Jurkat, Clone E6-1 (cell line): ENCODE data around the gene RNPEPL1.
"Not testable (repeated sequence)": the region's sequence is repeated elsewhere in the genome, so short reads cannot be mapped to it uniquely, and the experiment has no call there.

Experiments
- DNase-seq: peaks from one replicate; pipeline ENCODE4 v3.0.0-alpha.2; 2011; ENCODE audit warnings: low read depth, low spot score
- H3K4me3 ChIP-seq: 2 replicates; pipeline ENCODE4 v1.5.1; 2011; ENCODE audit warnings: mild to moderate bottlenecking, low read length, control low read depth, moderate library complexity

RNPEPL1 gene

GRCh38 chr2:240615820-240616547 is 47.7 kb downstream of the RNPEPL1 start:
- no peak overlapping the region for H3K4me3 ChIP-seq
- no peak for DNase-seq

GRCh38 chr2:240616860-240617666 is 48.8 kb downstream of the RNPEPL1 start:
- DNase-seq, H3K4me3 ChIP-seq: not testable (repeated sequence)

GRCh38 chr2:240618776-240619175 is 50.5 kb downstream of the RNPEPL1 start:
- H3K4me3 ChIP-seq: no peak overlapping the region
- no peak for DNase-seq

- no peak for DNase-seq
Measured at GRCh38 chr2:240619506-240620148, 51.3 kb downstream of the RNPEPL1 start.

GRCh38 chr2:240620149-240620731 is 52.0 kb downstream of the RNPEPL1 start:
- H3K4me3 ChIP-seq: no peak overlapping the region
- DNase-seq: no peak

More at GRCh38 chr2:240619506-240620148, 51.3 kb downstream of the RNPEPL1 start:
- no peak overlapping the region for H3K4me3 ChIP-seq

- no peak for DNase-seq
- H3K4me3 ChIP-seq: no peak overlapping the region
Measured at GRCh38 chr2:240620859-240621258, 52.6 kb downstream of the RNPEPL1 start.

GRCh38 chr2:240622060-240622411 is 53.8 kb downstream of the RNPEPL1 start:
- no peak for DNase-seq
- no peak overlapping the region for H3K4me3 ChIP-seq

- H3K4me3 ChIP-seq: no peak overlapping the region
- peak; percentile 32 for DNase-seq
Measured at GRCh38 chr2:240622531-240623235, 54.4 kb downstream of the RNPEPL1 start.

GRCh38 chr2:240623531-240624010 is 55.3 kb downstream of the RNPEPL1 start:
- no peak overlapping the region for H3K4me3 ChIP-seq
- no peak for DNase-seq

GRCh38 chr2:240624011-240624949 is 56.0 kb downstream of the RNPEPL1 start:
- DNase-seq: no peak
- no peak overlapping the region for H3K4me3 ChIP-seq

GRCh38 chr2:240624950-240625621 is 56.8 kb downstream of the RNPEPL1 start, which contains the start of gene GPR35:
GPR35 (plus strand) TSS chr2:240625480; CDS start chr2:240629953, 4,473 bp downstream.
- no peak within 1 kb of the TSS for H3K4me3 ChIP-seq
- DNase-seq: no peak

- DNase-seq: no peak
Measured at GRCh38 chr2:240626531-240627300, 58.4 kb downstream of the RNPEPL1 start.

GRCh38 chr2:240627736-240628506 is 59.6 kb downstream of the RNPEPL1 start:
- no peak for DNase-seq
- H3K4me3 ChIP-seq: no peak overlapping the region

More at GRCh38 chr2:240626531-240627300, 58.4 kb downstream of the RNPEPL1 start:
- H3K4me3 ChIP-seq: no peak overlapping the region

- H3K4me3 ChIP-seq: no peak overlapping the region
- no peak for DNase-seq
Measured at GRCh38 chr2:240628507-240628807, 60.2 kb downstream of the RNPEPL1 start.

- no peak for DNase-seq
- no peak overlapping the region for H3K4me3 ChIP-seq
Measured at GRCh38 chr2:240628808-240629618, 60.7 kb downstream of the RNPEPL1 start.
